Loucy (cell line): ENCODE results near the gene LAPTM5.

Experiments used
- H2AFZ ChIP-seq: fragments of 200-600 bp; sonication (generic); 2 replicates; pipeline ENCODE4 v1.6.0; 2016; ENCODE audit warnings: antibody characterized with exemption, mild to moderate bottlenecking, low read length, moderate library complexity
- H3F3A ChIP-seq: fragments of 200-600 bp; 2 replicates; pipeline ENCODE4 v1.6.0; 2016; ENCODE audit warnings: antibody characterized with exemption, low read depth, mild to moderate bottlenecking
- H3K27me3 ChIP-seq: fragments of 200-600 bp; sonication (generic); 2 replicates; pipeline ENCODE4 v1.6.1; 2014; ENCODE audit warnings: low read length, mild to moderate bottlenecking; ENCODE audit not compliant: insufficient read depth, poor library complexity, severe bottlenecking
- H3K36me3 ChIP-seq: fragments of 200-600 bp; sonication (generic); 2 replicates; pipeline ENCODE4 v1.6.1; 2016; ENCODE audit warnings: low read length; ENCODE audit not compliant: insufficient read depth
- H3K4me1 ChIP-seq: fragments of 200-600 bp; sonication (generic); 2 replicates; pipeline ENCODE4 v1.5.1; 2014; ENCODE audit warnings: low read length, mild to moderate bottlenecking; ENCODE audit not compliant: insufficient read depth, poor library complexity, severe bottlenecking
- H3K4me2 ChIP-seq: fragments of 200-600 bp; sonication (generic); 2 replicates; pipeline ENCODE4 v1.6.0; 2014; ENCODE audit warnings: antibody characterized with exemption, low read length, low read depth, mild to moderate bottlenecking; ENCODE audit not compliant: poor library complexity, severe bottlenecking
- H3K4me3 ChIP-seq: fragments of 200-600 bp; sonication (generic); 2 replicates; pipeline ENCODE4 v1.5.1; 2014; ENCODE audit warnings: low read length, mild to moderate bottlenecking, mixed read lengths; ENCODE audit not compliant: poor library complexity, severe bottlenecking
- H3K79me2 ChIP-seq: fragments of 200-600 bp; sonication (generic); 2 replicates; pipeline ENCODE4 v1.6.1; 2014; ENCODE audit warnings: low read length; ENCODE audit not compliant: insufficient read depth
- H3K9ac ChIP-seq: fragments of 200-600 bp; sonication (generic); 2 replicates; pipeline ENCODE4 v1.6.0; 2014; ENCODE audit warnings: mild to moderate bottlenecking, low read depth, low read length, moderate library complexity; ENCODE audit not compliant: poor library complexity, severe bottlenecking
- H3K9me2 ChIP-seq: fragments of 200-600 bp; sonication (generic); replicated peaks from 2 replicates; pipeline ENCODE4 v1.6.1; 2016; ENCODE audit warnings: low read depth, low read length, mixed read lengths
- H3K9me3 ChIP-seq: fragments of 200-600 bp; sonication (generic); 2 replicates; pipeline ENCODE4 v1.6.1; 2014; ENCODE audit warnings: mild to moderate bottlenecking, antibody characterized with exemption, low read length, low read depth; ENCODE audit not compliant: insufficient read depth
- H4K20me1 ChIP-seq: fragments of 200-600 bp; sonication (generic); 2 replicates; pipeline ENCODE4 v1.6.0; 2014; ENCODE audit warnings: antibody characterized with exemption, low read length, mild to moderate bottlenecking; ENCODE audit not compliant: insufficient read depth, poor library complexity, severe bottlenecking
- CTCF ChIP-seq: fragments of 200-600 bp; sonication (generic); conservative IDR thresholded peaks from 2 replicates; pipeline ENCODE4 v1.5.1; 2014; ENCODE audit warnings: mild to moderate bottlenecking, antibody characterized with exemption, low read length
- EZH2phosphoT487 ChIP-seq: fragments of 200-600 bp; IDR thresholded peaks from 2 replicates; pipeline ENCODE4 v1.6.1; 2018; ENCODE audit warnings: antibody characterized with exemption, mild to moderate bottlenecking, moderate library complexity, borderline replicate concordance

LAPTM5 gene

GRCh38 chr1:30749691-30750583 is 7.6 kb downstream of the LAPTM5 start:
- peak overlapping the region; percentile 100 for H3K4me2 ChIP-seq
- H3K4me3 ChIP-seq, result peak overlapping the region; percentile 45
- H3K4me1 ChIP-seq, result peaks cover 92% of the 10 kb centered on the region
- no peak overlapping the region for H2AFZ ChIP-seq
- no peaks in the 10 kb centered on the region for H3K9me3 ChIP-seq
- H3K9ac ChIP-seq, result peak overlapping the region; percentile 60
- no peaks in the 10 kb centered on the region for H3K27me3 ChIP-seq
- no peak for TF ChIP-seq CTCF
- no peak for TF ChIP-seq EZH2phosphoT487
- peaks cover 98% of the 10 kb centered on the region for H4K20me1 ChIP-seq
- peaks cover 20% of the 10 kb centered on the region; the same call in 1 of the 2 replicates for H3K36me3 ChIP-seq
- H3K79me2 ChIP-seq, result peaks cover 100% of the 10 kb centered on the region
- H3F3A ChIP-seq, result no peaks in the 10 kb centered on the region
- H3K9me2 ChIP-seq, result no peaks in the 10 kb centered on the region

- no peaks in the 10 kb centered on the region for H3K27me3 ChIP-seq
- peaks cover 100% of the 10 kb centered on the region for H3K79me2 ChIP-seq
- peak overlapping the region; percentile 42 for H3K9ac ChIP-seq
- peaks cover 97% of the 10 kb centered on the region for H4K20me1 ChIP-seq
- TF ChIP-seq EZH2phosphoT487 (no peak), CTCF (no peak)
- H3K36me3 ChIP-seq, result peaks cover 20% of the 10 kb centered on the region; the same call in 1 of the 2 replicates
- no peak overlapping the region for H2AFZ ChIP-seq
- H3K4me3 ChIP-seq, result no peak overlapping the region
- no peaks in the 10 kb centered on the region for H3K9me2 ChIP-seq
- no peaks in the 10 kb centered on the region for H3F3A ChIP-seq
- H3K4me2 ChIP-seq, result peak overlapping the region; percentile 100
- H3K4me1 ChIP-seq, result peaks cover 93% of the 10 kb centered on the region
- H3K9me3 ChIP-seq, result no peaks in the 10 kb centered on the region
These were observed 8.7 kb downstream of the LAPTM5 start for GRCh38 chr1:30748699-30749401.

GRCh38 chr1:30748098-30748698 is 9.4 kb downstream of the LAPTM5 start:
- Histone ChIP-seq H3K4me1 (peaks cover 89% of the 10 kb centered on the region), H3K36me3 (peaks cover 20% of the 10 kb centered on the region; the same call in 1 of the 2 replicates), H3K4me3 (no peak overlapping the region), H3F3A (no peaks in the 10 kb centered on the region), H3K9me3 (no peaks in the 10 kb centered on the region), H3K9ac (peak overlapping the region; percentile 42), H3K9me2 (no peaks in the 10 kb centered on the region), H2AFZ (no peak overlapping the region), H3K27me3 (no peaks in the 10 kb centered on the region), H3K79me2 (peaks cover 95% of the 10 kb centered on the region), H4K20me1 (peaks cover 93% of the 10 kb centered on the region), H3K4me2 (peak overlapping the region; percentile 100)
- TF ChIP-seq EZH2phosphoT487, result no peak
